HG03108 (cell line): ENCODE results near the gene ATG7.

Experiments used
- ATAC-seq: cut with Tn5 transposase; IDR thresholded peaks from one replicate; pipeline ENCODE4 v1.9.1; 2021; ENCODE audit warnings: moderate library complexity; ENCODE audit not compliant: unreplicated experiment

Gene ATG7

GRCh38 chr3:11271986-11272904 lies at the start of gene ATG7:
Gene ATG7, plus strand, starts transcription at chr3:11272397. Its CDS starts 26,299 bp downstream, at chr3:11298696.
- peak; percentile 97 for ATAC-seq

GRCh38 chr3:11224010-11224409 lies 48.2 kb upstream of the ATG7 start:
- ATAC-seq, result no peak

- ATAC-seq, result no peak
Observed at GRCh38 chr3:11224870-11225229, 47.3 kb upstream of the ATG7 start.

GRCh38 chr3:11226042-11226370 lies 46.2 kb upstream of the ATG7 start:
- ATAC-seq, result no peak

GRCh38 chr3:11228041-11228440 lies 44.2 kb upstream of the ATG7 start:
- no peak for ATAC-seq

GRCh38 chr3:11230125-11230524 lies 42.1 kb upstream of the ATG7 start:
- ATAC-seq, result no peak

- ATAC-seq, result no peak
Observed at GRCh38 chr3:11230832-11231231, 41.4 kb upstream of the ATG7 start.

GRCh38 chr3:11235385-11235784 lies 36.8 kb upstream of the ATG7 start:
- no peak for ATAC-seq

GRCh38 chr3:11236588-11237461 lies 35.4 kb upstream of the ATG7 start:
- no peak for ATAC-seq

- ATAC-seq, result no peak
Observed at GRCh38 chr3:11238060-11238459, 34.1 kb upstream of the ATG7 start.

GRCh38 chr3:11238880-11239279 lies 33.3 kb upstream of the ATG7 start:
- ATAC-seq, result no peak

- ATAC-seq, result no peak
Observed at GRCh38 chr3:11239796-11240195, 32.4 kb upstream of the ATG7 start.

- no peak for ATAC-seq
Observed at GRCh38 chr3:11240496-11240895, 31.7 kb upstream of the ATG7 start.

- ATAC-seq, result no peak
Observed at GRCh38 chr3:11244121-11244677, 28.0 kb upstream of the ATG7 start.

GRCh38 chr3:11245276-11245675 lies 26.9 kb upstream of the ATG7 start:
- ATAC-seq, result no peak

- no peak for ATAC-seq
Observed at GRCh38 chr3:11245827-11246662, 26.2 kb upstream of the ATG7 start.

GRCh38 chr3:11246663-11246970 lies 25.6 kb upstream of the ATG7 start:
- no peak for ATAC-seq

GRCh38 chr3:11247362-11247761 lies 24.8 kb upstream of the ATG7 start:
- ATAC-seq, result no peak

GRCh38 chr3:11248596-11248995 lies 23.6 kb upstream of the ATG7 start:
- ATAC-seq, result no peak

GRCh38 chr3:11250902-11251806 lies 21.0 kb upstream of the ATG7 start:
- no peak for ATAC-seq
